Vagina (tissue), 2 donors: ENCODE data around the gene UBIAD1. TPM values are rescaled to one million over a fixed set of nuclear protein-coding genes. Genes with fewer than 3 reads are reported as not detected.

Experiments
- DNase-seq, 2 donors: peaks; one replicate each; pipeline ENCODE4 v3.0.0-alpha.2; 2017; ENCODE audit errors: extremely low spot score in 2 of 2
- H3K27ac ChIP-seq: fragments of 200-600 bp; sonication (generic); one replicate; pipeline ENCODE4 v1.5.1; 2019
- H3K27me3 ChIP-seq: fragments of 200-600 bp; sonication (generic); one replicate; pipeline ENCODE4 v1.5.1; 2019
- H3K36me3 ChIP-seq, 2 donors: fragments of 200-600 bp; sonication (generic); one replicate each; pipeline ENCODE4 v1.5.1; 2017 to 2019
- H3K4me1 ChIP-seq: fragments of 200-600 bp; sonication (generic); one replicate; pipeline ENCODE4 v1.5.1; 2019
- H3K4me3 ChIP-seq, 2 donors: fragments of 200-600 bp; sonication (generic); 1 replicate in 1 of 2; 2 replicates in 1 of 2; pipeline ENCODE4 v1.5.1; 2016 to 2019
- H3K9me3 ChIP-seq: fragments of 200-600 bp; sonication (generic); one replicate; pipeline ENCODE4 v1.5.1; 2019
- POLR2A ChIP-seq, 2 donors: fragments of 450-650 bp; IDR thresholded peaks; one replicate each; pipeline ENCODE4 v1.6.1; 2017; ENCODE audit warnings: antibody characterized with exemption in 2 of 2, mild to moderate bottlenecking in 2 of 2, moderate library complexity in 2 of 2
- POLR2AphosphoS5 ChIP-seq, 2 donors: sonication (generic); formaldehyde crosslinking; IDR thresholded peaks; one replicate each; pipeline ENCODE4 v1.9.0; 2017; ENCODE audit warnings: antibody characterized with exemption in 2 of 2, mild to moderate bottlenecking in 2 of 2, low read depth in 1 of 2; ENCODE audit not compliant: insufficient read depth in 1 of 2
- intact Hi-C: fragments of 100-400 bp; cut with DNase I; formaldehyde crosslinking; loops from one replicate; pipeline ENCODE4 v1.15.1; 2023
- total RNA-seq: library from RNA; depleted of rRNA; stranded (reverse); fragments of >200 nt; gene quantifications from one replicate; pipeline ENCODE4 v1.2.3, GENCODE V29; 2016
- TF ChIP-seq, protein P1 (sequence below), 3 experiments: fragments of 450-650 bp in 2 of 3; fragments of 200-600 bp in 1 of 3; sonication (generic) in 1 of 3; IDR thresholded peaks; one replicate each; pipeline ENCODE4 v1.5.1; 2017 to 2019; ENCODE audit warnings: antibody characterized with exemption in 3 of 3, mild to moderate bottlenecking in 2 of 3, moderate library complexity in 2 of 3

UBIAD1 gene
- total RNA-seq, 1 donor from 2014 or later, result 8.6 TPM

DNA sequence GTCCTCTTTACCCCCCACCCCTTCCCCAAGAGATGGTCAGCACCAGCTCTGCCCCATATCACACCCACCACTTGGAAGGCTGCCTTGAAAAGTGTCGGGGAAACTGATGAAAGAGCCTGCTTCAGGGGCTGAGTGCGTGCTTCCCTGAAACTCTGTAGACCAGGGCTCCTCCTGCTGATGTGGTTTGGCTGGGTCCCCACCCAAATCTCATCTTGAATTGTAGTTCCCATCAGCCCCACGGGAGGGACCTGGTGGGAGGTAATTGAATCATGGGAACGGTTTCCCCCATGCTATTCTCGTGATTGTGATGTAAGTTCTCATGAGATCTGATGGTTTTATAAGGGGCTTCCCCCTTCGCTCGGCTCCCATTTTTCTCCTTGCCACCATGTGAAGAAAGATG is 36.4 kb downstream of the UBIAD1 start:
- intact Hi-C loops, result no loop called here
- Histone ChIP-seq H3K9me3 (no peaks in the 10 kb centered on the region), H3K36me3 (no peaks in the 10 kb centered on the region), H3K27me3 (no peaks in the 10 kb centered on the region), H3K27ac (no peak overlapping the region), H3K4me1 (no peaks in the 10 kb centered on the region), H3K4me3 (no peak overlapping the region)
- no peak for DNase-seq
- TF ChIP-seq, protein P1, sequence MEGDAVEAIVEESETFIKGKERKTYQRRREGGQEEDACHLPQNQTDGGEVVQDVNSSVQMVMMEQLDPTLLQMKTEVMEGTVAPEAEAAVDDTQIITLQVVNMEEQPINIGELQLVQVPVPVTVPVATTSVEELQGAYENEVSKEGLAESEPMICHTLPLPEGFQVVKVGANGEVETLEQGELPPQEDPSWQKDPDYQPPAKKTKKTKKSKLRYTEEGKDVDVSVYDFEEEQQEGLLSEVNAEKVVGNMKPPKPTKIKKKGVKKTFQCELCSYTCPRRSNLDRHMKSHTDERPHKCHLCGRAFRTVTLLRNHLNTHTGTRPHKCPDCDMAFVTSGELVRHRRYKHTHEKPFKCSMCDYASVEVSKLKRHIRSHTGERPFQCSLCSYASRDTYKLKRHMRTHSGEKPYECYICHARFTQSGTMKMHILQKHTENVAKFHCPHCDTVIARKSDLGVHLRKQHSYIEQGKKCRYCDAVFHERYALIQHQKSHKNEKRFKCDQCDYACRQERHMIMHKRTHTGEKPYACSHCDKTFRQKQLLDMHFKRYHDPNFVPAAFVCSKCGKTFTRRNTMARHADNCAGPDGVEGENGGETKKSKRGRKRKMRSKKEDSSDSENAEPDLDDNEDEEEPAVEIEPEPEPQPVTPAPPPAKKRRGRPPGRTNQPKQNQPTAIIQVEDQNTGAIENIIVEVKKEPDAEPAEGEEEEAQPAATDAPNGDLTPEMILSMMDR (IDR thresholded peaks at IDR 0.05), result no peak
- TF ChIP-seq POLR2AphosphoS5 (IDR thresholded peaks at IDR 0.05; ENCODE audit: insufficient read depth in 1 of 2, low read depth in 1 of 2), result no peak
- no peak for TF ChIP-seq POLR2A (IDR thresholded peaks at IDR 0.05)

DNA sequence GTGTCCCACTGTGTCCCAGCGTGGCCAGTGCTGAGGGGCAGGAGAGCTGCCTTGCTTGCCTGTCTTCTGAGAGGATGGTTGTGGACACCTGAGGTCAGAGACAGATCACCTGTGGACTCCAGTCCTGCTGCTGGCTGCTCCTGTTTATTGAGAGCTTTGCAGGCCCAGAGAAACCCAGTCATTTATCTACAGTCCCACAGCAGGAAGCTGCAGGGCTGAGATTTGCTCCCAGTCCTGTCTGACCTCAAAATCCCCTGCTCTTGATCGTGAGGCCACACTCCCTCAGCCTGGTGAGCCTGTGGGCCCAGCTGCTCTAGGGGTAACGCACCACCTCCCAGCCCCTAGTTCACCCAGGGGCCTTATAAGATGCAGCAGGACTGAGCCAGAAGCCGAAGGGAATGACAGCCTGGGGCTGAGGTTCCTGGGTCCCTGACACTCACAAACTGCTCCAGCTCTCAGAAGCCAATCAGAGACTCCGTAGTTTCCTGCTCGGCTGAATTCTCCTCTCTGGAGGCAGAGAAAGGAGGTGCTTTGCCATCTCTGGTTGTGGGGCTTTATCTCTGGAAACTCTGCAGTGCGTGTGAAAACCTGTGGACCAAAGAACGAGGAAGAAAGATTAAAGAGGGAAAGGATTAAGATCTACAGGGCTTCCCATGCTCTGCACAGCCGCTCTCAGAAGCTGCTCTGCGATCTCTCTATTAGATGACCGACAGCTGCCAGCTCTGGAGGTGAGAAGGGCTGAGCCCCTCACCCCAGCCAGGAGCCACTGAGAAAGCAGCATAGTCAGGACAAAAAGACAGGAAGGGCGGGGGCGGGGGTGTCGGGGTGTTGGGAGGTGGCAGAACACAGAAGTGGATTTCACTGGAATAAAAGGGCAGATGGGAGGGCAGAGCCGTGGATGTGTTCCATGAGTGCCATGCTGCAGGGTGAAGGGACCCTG is 39.1 kb downstream of the UBIAD1 start:
- TF ChIP-seq, protein P1 (IDR thresholded peaks at IDR 0.05), result no peak
- TF ChIP-seq POLR2AphosphoS5 (IDR thresholded peaks at IDR 0.05; ENCODE audit: insufficient read depth in 1 of 2, low read depth in 1 of 2) (no peak), POLR2A (IDR thresholded peaks at IDR 0.05) (no peak)
- intact Hi-C loops, result no loop called here
- Histone ChIP-seq H3K27ac (no peak overlapping the region), H3K9me3 (no peaks in the 10 kb centered on the region), H3K4me1 (no peaks in the 10 kb centered on the region), H3K4me3 (no peak overlapping the region), H3K27me3 (no peaks in the 10 kb centered on the region), H3K36me3 (no peaks in the 10 kb centered on the region)
- no peak for DNase-seq

DNA sequence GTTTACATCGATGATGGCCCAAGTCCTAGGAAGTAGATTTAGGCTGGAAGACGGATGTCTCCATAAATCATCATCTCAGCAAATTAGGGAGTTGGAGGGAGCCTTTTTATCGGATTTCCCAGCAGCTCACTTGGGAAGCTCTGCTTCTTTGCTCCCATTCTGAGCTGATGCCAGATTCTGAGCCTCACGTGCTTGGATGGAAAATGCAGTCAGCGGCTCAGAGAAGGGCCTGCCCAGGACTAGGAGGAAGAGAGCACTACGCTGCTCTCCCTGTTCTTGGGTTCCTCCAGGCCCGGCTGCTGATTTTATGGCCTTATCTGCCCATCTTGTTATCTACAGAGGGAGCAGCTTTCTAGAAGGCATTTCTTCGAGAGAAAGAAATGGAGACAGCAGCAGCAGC is 42.0 kb downstream of the UBIAD1 start:
- intact Hi-C loops, result no loop called here

DNA sequence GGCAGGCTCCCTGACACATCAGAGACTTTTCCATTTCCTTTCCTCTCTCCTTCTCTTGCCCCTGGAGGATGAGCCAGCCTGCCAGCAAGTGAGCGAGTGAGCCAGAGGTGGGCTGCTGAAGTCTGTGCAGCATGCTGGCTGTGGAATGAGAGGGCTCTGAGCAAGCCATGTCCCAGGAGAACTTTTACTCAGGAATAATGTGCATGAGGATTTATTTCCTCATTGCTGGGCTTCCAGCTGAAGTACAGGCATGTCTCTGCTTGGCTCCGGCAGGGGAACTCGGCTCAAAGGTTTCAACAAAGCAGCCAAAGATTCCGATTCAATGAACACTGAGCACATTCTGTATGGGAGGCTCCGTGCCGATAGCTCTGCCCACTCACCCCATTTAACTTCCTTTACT is 43.7 kb downstream of the UBIAD1 start:
- no peaks in the 10 kb centered on the region for H3K27me3 ChIP-seq
- H3K27ac ChIP-seq, result no peak overlapping the region
- H3K36me3 ChIP-seq, result no peaks in the 10 kb centered on the region
- intact Hi-C loops, result no loop called here
- no peak for DNase-seq
- no peak overlapping the region for H3K4me3 ChIP-seq
- TF ChIP-seq POLR2A (IDR thresholded peaks at IDR 0.05), result no peak
- TF ChIP-seq POLR2AphosphoS5 (IDR thresholded peaks at IDR 0.05; ENCODE audit: insufficient read depth in 1 of 2, low read depth in 1 of 2), result no peak
- TF ChIP-seq, protein P1 (IDR thresholded peaks at IDR 0.05), result no peak
- no peaks in the 10 kb centered on the region for H3K4me1 ChIP-seq
- H3K9me3 ChIP-seq, result no peaks in the 10 kb centered on the region

More for the DNA sequence above, 42.0 kb downstream of the UBIAD1 start:
- no peaks in the 10 kb centered on the region for H3K27me3 ChIP-seq
- no peaks in the 10 kb centered on the region for H3K9me3 ChIP-seq
- no peak overlapping the region for H3K4me3 ChIP-seq
- H3K27ac ChIP-seq, result no peak overlapping the region
- H3K36me3 ChIP-seq, result no peaks in the 10 kb centered on the region
- DNase-seq, result no peak
- TF ChIP-seq, protein P1 (IDR thresholded peaks at IDR 0.05), result no peak
- no peak for TF ChIP-seq POLR2A (IDR thresholded peaks at IDR 0.05)
- no peak for TF ChIP-seq POLR2AphosphoS5 (IDR thresholded peaks at IDR 0.05; ENCODE audit: insufficient read depth in 1 of 2, low read depth in 1 of 2)
- no peaks in the 10 kb centered on the region for H3K4me1 ChIP-seq

DNA sequence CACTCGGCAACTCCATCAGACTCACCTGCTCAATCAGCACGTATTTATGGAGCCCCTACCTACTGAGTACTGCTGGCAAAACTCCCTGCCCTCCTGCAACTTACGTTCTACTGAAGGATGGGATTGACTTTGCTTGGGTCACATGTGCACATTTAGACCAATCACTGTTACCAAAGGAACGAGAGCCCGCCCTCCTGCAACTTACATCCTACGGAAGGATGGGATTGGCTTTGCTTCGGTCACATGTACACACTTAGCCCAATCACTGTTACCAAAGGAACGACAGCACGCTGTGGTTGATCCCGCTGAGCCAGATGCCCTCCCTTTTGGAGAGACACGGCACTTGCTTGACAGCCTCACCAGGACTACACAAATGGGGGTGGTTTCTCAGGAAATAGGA is 46.0 kb downstream of the UBIAD1 start:
- Histone ChIP-seq H3K27ac (no peak overlapping the region), H3K4me3 (no peak overlapping the region), H3K9me3 (no peaks in the 10 kb centered on the region), H3K36me3 (no peaks in the 10 kb centered on the region), H3K4me1 (no peaks in the 10 kb centered on the region), H3K27me3 (no peaks in the 10 kb centered on the region)
- TF ChIP-seq POLR2A (IDR thresholded peaks at IDR 0.05), result no peak
- no peak for TF ChIP-seq POLR2AphosphoS5 (IDR thresholded peaks at IDR 0.05; ENCODE audit: insufficient read depth in 1 of 2, low read depth in 1 of 2)
- TF ChIP-seq, protein P1 (IDR thresholded peaks at IDR 0.05), result no peak
- intact Hi-C loops, result no loop called here
- no peak for DNase-seq
